RWPE1 (cell line): ENCODE results near the gene SCN4A.

Source experiments
- CTCF ChIA-PET: fragments of 350-600 bp; sonication (Branson Sonifier 250); formaldehyde crosslinking; extraction: SDS; loops from one replicate; lab custom pipeline; 2021; lab: Yijun Ruan, JAX
- POLR2A ChIA-PET: fragments of 400-600 bp; formaldehyde crosslinking; extraction: SDS; loops from one replicate; lab custom pipeline; 2020; ENCODE audit warnings: antibody characterized with exemption; ENCODE audit not compliant: low non-redundant PET; lab: Yijun Ruan, JAX
- DNase-seq: peaks from one replicate; pipeline ENCODE4 v3.0.0; 2012; ENCODE audit warnings: low spot score
- H3K27ac ChIP-seq: fragments of 450-650 bp; 2 replicates; pipeline ENCODE4 v1.5.1; 2017
- TF ChIP-seq, protein P1 (sequence below): fragments of 450-650 bp; conservative IDR thresholded peaks from 2 replicates; pipeline ENCODE4 v1.5.1; 2017; ENCODE audit warnings: low read depth, mild to moderate bottlenecking

SCN4A gene

DNA sequence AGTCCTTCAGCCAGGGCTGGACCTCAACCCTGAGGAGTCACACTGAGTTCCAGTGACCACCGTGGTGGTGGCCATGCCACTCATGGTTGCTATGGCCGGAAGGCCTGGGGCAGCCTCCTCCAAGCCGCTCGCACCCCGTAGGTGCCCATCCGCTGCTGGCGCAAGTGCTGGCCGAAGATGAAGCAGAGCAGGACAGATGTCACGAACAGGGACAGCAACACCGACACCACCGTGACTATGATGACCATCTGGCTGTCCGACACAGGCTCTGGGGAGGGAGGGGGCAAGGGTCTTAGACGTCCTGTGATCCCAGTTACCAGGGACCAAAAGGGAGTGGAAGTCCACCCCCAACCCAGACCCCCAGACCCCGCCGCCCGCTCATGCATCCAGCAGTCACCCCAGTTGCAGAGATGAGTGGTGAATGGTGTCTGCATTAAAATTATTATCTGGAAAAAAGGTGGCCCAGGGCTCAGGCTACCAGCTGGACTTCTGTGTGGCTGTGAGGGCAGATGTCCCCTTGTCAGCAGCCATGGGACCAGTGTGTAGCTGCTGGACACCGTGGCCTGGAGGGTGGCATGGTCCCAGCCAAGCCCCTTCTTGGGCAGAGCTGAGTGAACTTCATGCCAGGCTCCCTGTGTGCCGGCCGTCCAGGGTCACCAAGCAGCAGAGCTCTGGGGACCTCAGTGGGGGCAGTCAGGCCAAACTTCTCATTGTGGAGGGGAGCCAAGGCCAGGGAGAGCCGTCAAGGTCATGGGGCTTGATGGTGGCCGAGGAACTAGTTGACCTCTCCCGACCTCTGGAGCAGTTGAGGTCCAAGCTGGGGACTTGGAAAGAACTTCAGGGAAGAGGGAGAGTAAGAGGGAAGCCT lies 30.2 kb upstream of the SCN4A start:
- TF ChIP-seq, protein P1, sequence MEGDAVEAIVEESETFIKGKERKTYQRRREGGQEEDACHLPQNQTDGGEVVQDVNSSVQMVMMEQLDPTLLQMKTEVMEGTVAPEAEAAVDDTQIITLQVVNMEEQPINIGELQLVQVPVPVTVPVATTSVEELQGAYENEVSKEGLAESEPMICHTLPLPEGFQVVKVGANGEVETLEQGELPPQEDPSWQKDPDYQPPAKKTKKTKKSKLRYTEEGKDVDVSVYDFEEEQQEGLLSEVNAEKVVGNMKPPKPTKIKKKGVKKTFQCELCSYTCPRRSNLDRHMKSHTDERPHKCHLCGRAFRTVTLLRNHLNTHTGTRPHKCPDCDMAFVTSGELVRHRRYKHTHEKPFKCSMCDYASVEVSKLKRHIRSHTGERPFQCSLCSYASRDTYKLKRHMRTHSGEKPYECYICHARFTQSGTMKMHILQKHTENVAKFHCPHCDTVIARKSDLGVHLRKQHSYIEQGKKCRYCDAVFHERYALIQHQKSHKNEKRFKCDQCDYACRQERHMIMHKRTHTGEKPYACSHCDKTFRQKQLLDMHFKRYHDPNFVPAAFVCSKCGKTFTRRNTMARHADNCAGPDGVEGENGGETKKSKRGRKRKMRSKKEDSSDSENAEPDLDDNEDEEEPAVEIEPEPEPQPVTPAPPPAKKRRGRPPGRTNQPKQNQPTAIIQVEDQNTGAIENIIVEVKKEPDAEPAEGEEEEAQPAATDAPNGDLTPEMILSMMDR, result no peak
- DNase-seq, result no peak
- H3K27ac ChIP-seq, result no peak overlapping the region
- ChIA-PET CTCF (interaction anchor here (1.0 kb wide), 1 partner anchor 137 kb away, joined by 4 read pairs; no protein-coding TSS in a partner anchor), POLR2A (no interaction called here)

GRCh38 chr17:64001763-64002529 lies 29.2 kb upstream of the SCN4A start:
- CTCF ChIA-PET, result interaction anchor here (0.7 to 1.0 kb wide), 2 partner anchors 49 to 136 kb away, joined by 4 read pairs; no protein-coding TSS in a partner anchor

DNA sequence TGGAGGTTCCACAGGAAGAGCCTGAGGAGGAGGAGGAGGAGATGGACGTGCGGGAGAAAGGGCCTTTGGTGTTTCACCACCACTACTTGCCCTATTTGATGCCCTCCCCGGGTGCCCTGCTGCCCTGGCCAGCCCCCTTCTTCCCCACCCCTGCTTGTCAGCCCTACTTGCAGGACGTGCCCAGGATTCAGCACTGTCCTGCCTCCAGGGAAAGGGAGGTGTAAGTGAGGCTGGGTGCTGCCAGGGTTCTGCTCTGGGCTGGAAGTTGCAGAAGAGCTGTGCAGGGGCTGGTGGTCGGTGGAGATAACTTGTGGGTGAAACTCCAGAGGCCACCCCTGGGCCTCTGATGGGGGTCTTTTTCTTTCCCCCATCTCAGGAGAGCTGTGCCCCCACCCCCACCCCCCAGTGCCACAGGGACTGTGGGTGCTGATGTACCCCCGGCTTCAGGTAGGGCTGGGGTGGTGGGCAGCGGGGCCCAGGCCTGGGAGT lies 28.4 kb upstream of the SCN4A start:
- TF ChIP-seq, protein P1, result no peak
- ChIA-PET CTCF (interaction anchor here (0.7 kb wide), 1 partner anchor 48 kb away, joined by 4 read pairs; no protein-coding TSS in a partner anchor), POLR2A (interaction anchor here (0.6 kb wide), 1 partner anchor 428 kb away, joined by 3 read pairs; no protein-coding TSS in a partner anchor)
- DNase-seq, result no peak
- H3K27ac ChIP-seq, result no peak overlapping the region

More at GRCh38 chr17:64001763-64002529, 29.2 kb upstream of the SCN4A start:
- POLR2A ChIA-PET, result no interaction called here
- TF ChIP-seq, protein P1, result no peak
- no peak for DNase-seq
- no peak overlapping the region for H3K27ac ChIP-seq

DNA sequence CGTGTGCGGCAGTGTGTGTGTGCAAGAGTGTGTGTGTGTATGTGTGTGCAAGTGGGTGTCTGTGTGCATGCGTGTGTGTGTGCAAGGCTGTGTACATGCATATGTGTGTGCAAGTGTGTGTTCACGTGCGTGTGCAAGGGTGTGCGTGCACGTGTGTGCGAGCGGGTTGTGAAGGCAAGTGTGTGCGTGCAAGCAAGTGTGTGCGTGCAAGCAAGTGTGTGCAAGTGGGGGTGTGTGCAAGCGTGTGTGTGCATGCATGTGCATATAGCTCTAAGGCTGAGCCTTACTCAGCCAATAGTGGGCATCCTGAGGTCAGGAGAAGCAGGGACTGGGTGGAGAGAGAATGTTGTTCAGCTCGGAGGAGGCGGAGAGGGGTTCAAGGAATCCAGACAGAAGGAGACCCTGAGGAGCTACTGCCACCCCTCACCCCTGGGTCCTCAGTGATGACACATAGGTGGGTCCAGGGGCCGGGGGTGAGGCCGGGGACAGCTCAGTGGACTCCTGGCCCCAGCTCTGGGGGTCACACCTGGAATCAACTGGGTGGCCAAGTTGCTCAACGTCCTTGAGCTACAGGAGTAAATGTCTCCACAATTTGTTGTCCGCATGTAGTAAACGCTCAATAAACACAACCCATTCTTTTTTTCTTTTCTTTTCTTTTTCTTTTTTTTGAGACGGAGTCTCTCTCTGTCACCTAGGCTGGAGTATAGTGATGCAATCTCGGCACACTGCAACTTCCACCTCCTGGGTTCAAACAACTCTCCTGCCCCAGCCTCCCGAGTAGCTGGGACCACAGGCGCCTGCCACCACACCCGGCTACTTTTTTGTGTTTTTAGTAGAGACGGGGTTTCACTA lies 27.2 kb upstream of the SCN4A start:
- CTCF ChIA-PET, result interaction anchor here (0.6 to 0.8 kb wide), 3 partner anchors 70 to 282 kb away, joined by 3 read pairs; no protein-coding TSS in a partner anchor

DNA sequence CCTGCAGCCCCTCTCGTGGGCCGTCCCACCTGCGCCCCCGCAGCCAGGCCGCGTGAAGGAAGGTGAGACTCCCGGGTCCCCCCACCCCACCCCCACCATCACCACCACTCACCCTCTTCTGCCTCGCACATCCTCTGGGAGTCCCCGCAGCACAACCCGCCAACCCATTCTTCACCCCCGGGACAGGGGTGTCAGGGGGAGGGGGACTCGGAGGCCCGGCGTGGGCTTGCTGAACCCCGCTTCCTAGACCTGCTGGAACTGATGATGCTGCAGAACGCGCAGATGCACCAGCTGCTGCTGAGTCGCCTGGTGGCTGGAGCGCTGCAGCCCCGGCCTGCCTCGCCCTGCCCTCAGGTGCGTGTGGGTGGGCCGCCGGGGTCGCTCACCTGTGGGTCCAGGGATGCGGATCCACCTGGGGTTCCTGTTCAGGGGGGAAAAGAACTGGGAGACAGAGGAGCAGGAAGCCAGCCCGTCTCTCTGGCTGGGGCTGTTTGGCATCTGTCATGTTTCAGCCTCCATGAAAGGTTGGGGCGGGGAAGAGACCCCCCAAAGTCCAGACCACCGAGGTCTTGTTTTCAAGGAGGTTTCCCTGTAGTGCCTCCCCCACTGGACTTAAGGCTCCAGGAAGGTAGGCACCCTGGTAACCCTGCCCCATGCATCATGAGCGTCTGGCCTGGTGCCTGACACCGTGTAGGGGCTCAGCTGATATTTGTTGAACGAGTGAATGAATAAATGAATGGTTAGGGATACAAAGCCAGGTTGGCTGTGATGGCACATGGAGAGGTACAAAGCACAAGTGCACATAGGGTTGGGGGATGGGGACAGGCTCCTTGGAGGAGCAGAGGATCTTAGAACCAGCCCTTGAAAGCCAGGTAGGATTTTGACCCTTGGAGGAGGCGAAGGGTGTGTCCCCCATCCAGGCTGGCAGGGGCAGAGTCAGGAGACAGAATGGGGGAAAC lies 26.3 kb upstream of the SCN4A start:
- TF ChIP-seq, protein P1, result no peak
- no peak for DNase-seq
- H3K27ac ChIP-seq, result no peak overlapping the region
- ChIA-PET POLR2A (no interaction called here), CTCF (no interaction called here)

More for the DNA sequence above, 27.2 kb upstream of the SCN4A start:
- DNase-seq, result no peak
- POLR2A ChIA-PET, result no interaction called here
- TF ChIP-seq, protein P1, result no peak
- H3K27ac ChIP-seq, result no peak overlapping the region
